ENCODE results near the gene PLXNA2.

The PLXNA2 gene

DNA sequence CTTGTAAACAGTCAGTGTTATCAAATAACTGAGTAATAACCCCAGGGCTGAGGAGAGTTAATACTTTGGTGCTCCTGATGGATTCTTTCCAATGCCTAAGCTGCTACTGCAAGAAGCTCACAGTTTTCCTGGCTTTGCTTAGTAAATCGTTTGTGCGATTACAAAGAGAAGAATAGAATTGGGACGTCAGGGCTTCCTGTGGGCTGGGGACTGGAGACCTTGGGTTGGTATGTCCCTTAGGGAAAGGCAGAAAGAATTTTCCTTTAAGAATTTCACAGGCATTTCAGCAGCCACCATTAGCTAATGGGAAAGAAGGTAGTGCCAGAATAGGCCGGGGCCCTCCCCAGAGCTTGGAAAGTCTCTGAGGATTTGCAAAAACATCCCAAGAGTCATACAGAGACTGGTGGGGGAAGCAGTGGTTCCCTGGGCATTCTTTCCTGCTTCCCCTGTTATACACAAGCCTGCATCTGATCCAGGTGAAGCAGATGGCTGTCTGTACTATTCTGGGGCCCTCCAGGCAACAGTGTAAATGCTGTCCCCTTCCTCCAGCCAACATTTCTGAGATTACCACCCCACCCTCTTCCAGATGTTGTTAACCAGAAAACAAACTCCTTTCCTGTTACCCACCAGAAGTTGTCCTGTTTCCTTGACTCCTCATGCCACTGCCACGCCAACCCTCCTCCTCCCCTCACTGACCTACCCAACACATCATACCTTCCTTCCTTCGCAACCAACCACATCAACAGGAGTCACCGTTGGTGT lies 40.2 kb downstream of the PLXNA2 start:
- DNase-seq, result no peak

DNA sequence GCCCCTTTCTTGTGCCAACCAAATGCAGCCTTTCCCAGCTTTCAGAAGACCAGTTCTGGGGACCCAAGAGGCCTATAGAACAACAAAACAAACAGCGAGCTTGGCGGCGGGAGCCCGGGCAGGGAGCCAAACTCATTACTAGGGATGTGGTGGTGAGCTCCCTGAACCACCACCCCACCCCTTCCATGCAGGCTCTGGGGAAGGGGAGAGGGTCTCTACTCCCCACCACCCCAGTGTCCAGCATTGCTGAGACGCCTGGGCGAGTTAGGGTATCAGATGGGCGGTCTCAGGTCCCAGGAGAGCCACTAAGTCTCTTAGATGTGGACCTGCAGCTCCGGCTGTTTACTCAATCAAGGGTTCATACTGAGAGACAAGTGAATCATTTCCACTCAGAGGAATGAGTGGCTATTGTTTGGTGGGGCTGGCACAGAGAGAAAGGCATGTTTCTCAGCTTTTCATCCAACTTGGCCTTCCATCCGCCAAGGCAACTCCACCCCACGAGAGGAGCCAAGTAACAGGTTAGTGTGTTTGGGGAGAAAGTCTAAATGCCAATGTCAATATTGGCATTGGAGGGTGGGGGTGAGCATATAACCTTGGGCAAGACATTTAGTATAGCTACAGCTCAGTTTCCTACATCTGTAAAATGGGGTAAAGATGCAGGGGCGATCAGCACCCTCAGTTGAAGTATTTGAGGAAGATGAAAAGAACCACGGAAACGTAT lies 40.9 kb downstream of the PLXNA2 start:
- DNase-seq, result peak; percentile 84

DNA sequence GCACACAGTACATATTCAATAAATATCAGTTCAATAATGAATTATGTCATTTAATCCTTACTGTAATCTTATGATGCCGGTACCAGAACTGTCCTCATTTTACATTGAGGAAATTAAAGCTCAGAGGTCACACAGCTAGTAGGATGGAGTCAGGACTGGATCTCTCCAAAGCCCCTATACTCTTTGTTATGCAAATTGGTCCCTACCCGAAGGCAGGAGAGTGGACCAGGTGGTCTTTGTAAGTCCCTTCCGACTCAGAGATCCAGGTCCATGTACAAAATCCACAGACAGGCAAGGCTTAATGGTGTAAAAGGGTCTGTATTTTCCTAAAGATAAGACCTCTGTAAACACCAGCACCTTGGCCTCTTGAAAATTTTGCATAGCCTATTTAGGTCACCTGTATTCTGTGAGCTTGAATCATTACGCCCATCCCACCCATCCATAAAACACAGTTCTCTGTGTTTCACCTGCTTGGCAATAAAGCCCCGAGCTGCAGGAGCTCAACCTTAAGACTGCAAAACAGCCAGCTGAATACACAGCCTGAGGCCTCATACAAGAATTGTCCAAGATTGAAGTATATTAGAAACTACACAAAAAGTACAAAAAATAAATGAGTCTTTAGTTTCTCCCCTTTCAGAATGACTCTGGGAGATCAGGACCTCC lies 41.7 kb downstream of the PLXNA2 start:
- no peak for DNase-seq

DNA sequence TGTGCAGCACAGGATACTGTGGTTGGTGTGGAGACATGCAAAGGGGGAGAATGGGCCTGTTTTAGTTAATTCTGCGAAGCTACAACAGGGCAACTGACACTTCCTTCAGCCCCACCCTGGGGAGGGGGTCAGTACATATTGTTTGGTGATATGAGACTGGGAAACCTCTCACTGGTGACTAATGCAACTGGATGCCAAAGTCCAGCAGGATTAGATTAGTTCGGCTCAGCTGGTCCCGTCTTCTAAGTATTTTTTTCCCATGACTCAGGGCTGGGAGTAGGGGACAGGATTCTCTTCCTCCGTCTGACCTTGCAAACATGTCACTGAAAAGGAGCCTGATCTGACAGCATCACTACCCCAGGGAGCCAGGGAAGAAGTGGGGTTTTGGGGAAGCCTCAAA lies 43.0 kb downstream of the PLXNA2 start:
- no peak for DNase-seq

DNA sequence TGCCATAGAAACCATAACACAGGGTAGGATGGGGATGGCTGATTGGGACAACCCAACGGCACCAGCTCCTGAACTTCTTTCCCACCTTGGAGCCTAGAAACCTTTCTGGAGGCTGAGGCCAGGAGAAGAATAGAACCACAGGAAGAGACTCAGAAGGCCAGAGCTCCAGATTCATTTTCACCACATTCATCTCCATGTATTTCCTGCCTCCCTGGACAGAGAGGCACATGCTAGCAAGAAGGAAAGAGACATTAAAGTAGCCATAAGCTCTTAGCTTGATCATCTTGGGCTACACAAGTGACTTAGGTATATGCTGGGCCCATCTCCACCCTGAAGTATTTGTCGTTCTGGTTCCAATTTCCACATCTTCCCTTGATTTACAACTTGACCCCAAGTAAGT lies 44.1 kb downstream of the PLXNA2 start:
- no peak for DNase-seq

DNA sequence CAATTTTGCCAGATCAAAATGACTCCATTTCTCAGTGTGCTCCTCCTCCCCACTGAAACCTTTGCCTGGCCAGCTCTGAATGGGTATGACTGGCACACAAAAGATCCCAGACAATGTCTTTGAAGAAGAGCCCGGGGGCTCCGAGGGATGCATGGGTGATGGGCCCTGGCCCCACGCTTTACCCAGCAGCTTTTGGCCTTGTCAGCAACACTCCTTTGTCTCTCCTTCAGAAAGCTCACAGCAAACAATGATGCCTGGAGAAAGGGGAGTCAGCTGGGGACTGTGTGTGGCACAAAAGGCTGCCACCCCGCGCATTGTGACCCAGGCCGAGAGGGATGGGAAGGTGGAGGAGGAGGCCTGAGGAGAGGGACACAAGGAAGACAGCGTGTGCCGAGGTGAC lies 45.9 kb downstream of the PLXNA2 start:
- no peak for DNase-seq

DNA sequence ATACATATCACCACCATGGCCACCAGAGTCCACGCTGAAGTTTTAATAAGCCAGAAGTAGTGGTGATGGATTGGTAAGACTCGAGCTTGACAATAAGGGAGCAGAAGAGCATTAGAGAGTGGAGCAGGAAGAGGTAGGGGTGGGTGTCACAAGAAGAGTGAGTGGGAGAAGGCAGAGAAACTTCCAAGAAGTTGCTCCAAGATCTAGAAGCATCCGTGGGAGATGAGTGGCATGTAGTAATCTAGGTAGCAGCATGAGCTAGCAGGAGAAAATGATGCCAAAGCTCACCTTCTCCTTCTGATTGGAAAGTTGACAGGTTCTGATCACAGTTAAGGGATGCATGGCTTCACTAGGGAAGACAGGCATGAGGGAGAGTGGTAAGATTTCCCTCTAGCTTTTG lies 49.2 kb downstream of the PLXNA2 start:
- no peak for DNase-seq

DNA sequence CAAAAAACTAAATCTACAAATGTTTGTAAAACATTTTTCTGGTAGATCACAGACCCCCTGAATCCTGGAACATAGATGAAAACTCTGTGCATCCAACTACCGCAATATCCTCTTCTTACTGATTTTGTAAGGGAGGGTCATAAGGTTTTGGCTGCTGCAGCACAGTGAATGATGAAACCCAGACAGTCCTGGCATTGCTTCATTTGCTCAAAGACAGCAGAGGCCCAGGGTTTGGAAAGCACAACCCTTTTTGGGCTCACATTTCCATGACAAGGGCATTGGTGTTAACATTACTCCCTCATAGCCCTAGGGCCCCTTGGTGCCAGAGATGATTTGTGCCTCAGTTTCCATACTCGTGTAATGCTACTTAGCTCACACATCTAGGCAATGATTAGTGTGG lies 51.2 kb downstream of the PLXNA2 start:
- DNase-seq, result no peak

DNA sequence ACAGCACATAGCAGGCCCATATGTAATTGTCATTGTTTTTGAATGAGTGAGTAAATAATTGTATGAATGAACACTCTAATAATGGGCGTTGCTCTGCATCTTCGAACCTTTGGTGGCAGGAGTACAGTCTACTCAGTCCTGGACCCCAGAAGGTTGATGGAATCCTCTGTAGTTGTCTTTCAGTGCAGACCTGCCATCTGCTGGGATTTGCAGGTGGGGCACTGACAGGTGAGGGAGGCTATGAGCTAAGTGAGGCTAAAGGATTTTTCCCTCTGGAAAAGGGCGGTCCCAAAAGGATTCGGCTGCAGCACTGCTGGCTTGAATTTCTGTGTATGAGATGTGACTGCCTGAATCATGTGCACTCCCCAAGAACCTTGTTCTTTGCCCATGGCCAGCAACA lies 53.4 kb downstream of the PLXNA2 start:
- DNase-seq, result no peak

DNA sequence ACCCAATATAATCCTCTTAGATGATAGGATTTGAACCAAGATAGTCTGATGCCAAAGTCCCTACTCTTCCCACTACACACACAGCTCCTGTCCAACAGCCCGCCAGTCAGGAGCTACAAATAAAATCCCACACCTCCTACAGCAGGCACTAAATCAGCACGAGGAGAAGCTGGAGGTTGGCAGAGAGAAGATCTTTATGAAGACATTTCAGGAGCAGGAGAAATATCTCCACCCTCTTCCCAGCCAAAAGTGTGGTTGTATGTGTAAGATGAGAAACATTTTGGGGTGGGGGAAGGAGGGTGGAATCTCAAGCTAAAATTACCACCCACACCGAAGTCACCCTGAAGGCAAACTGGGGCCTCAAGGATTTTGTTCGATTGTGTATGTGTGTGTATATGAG lies 54.5 kb downstream of the PLXNA2 start:
- no peak for DNase-seq

DNA sequence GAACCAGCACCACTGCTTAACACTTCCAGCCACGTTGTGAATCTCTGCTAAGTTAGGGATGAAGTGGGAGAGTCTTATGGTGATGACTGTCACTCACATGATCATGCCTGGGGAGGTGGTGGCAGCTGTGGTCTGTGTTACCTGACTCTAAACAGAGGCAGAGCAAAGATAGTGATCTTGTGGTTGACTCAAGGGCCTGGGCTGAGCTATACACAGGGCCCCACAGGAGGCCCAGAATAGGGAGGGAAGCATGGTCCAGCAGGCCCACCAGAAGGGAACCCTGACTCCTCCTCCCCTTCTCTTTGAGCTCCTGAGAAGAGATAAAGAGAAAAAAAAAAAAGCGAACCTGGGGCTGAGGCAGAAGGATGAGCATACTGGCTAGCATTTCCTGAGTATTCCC lies 55.0 kb downstream of the PLXNA2 start:
- no peak for DNase-seq

DNA sequence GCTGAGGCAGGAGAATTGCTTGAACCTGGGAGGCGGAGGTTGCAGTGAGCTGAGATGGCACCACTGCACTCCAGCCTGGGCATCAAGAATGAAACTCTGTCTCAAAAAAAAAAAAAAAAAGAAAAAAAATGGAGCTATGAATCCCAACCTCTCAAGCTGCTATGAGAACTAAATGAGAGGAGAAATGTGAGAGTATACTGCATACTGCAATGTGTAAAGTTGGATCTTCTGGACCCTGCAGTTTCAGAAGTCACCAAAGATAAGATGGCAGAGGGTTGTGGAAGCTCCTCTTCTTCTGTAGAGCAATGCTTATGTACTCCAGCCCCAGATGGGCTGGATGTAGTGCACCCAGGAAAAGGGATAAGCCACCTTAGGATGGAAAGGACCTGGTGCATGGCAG lies 55.6 kb downstream of the PLXNA2 start:
- no peak for DNase-seq

DNA sequence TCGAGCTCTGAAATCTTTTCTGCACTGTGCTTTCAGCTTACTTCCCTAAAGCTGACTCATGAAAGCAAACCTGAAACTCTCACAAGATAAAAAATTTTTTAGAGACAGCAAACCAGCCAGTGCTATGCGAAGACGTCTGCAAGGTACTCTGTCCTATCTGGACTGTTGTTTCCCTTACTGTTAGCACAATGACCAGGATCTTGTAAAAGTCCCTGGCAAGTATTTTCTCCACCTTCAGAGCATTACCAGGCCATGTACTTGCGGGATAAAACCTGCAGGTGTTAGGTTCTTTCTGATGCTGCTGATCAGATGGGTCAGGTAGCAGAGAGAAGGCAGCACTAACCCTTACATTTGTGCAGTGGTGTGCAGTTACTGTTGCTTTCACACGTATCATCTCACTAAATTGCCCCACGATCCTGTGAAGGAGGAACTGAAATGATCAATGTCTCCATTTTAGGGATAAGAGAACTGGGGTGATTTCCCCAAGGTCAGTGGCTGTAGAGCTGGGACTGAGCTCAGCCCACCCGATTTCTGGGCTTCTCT lies 56.6 kb downstream of the PLXNA2 start:
- no peak for DNase-seq

DNA sequence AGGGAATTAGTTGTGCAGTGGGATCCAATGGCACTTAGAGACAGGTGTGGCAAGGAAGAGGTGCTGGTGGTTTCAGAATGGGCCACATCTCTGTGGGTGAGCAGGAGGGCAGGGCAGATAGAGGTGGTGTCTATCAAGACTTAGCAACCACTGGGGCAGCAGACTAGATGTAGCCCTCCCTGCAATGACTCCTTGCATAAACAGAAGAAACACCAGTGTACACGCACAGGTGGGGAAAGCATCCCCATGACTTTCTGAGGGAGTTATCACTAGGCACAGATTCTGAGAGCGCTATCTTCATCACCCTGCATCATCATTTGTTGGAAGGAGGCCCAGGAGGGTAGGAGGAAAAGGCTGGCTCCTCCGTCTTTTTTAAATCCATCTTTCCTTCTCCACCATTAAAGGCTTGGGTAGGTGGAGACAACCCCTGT lies 58.4 kb downstream of the PLXNA2 start:
- DNase-seq, result no peak

DNA sequence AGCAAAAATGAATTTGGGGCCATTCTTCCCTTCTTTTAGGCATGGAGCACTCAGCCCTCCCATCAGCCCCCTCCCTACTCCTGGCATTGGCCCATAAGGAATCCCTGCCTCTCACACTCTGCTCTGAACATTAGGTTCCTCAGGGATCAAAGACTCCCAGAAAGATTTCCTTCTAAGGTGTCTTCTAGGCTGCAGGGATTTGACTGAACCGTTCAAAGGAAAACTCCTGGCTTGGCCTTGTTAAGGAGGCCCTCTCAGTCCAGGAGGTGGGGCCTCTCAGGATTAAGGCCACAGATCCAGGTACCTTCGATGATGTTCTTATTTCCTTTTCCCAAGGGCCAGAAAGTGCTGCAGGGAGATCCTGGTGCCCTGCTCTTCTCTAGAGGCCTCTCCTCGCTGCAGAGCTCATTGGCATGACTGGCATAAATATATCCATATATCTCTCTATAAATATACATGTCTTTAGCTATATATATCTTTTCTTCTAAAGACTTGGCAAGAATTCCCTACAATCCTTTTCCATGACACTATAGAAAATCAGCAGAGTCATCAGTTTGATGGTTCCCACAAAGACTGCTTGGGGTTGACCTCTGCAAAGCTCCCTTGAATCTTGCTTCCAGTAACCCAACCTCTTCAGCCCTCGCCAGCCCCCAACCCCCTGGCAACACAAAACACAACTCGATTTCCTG lies 59.1 kb downstream of the PLXNA2 start:
- no peak for DNase-seq

DNA sequence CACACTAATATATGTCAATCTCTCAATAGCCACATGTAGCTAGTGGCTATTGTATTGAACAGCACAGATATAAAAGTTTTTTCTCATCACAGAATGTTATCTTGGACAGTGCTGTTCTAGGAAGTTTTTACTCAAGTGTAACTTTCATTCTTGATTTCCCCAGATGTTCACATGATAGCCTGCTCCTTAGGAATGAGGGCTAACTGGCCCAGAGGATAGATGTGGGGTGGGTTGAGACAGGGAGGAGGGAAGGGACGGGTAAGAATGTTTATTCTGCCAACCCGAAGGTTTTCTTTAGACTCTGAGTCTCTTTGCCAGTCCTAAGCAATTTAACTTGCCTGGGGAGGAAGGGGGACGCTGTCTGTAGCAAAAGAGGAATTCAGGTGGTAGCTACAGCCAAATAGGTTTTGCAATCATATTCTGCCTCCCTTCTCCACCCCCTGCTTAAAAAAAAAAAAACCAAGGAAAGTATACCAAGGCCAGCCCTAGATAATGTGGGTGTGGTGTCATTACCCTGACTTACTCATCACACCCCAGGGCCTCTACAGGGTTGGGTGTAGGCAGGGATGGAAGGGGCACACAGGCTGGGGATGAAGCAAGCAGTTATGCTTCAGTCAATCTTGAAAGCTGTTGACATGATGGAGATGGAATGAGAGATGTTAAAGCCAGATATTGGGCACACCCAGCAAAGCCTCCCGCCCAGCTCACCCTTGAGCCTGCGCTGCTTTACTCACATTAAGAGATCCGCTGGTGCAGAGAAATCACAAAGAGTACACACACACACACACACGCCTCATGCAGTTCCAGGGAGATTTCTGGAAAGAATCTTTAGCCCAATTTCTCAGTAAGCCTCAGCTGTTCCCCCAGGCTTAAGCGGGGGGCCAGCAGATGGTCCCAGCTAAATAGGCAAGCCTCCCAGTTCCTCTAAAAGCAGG lies 59.9 kb downstream of the PLXNA2 start:
- peak; percentile 20 for DNase-seq

DNA sequence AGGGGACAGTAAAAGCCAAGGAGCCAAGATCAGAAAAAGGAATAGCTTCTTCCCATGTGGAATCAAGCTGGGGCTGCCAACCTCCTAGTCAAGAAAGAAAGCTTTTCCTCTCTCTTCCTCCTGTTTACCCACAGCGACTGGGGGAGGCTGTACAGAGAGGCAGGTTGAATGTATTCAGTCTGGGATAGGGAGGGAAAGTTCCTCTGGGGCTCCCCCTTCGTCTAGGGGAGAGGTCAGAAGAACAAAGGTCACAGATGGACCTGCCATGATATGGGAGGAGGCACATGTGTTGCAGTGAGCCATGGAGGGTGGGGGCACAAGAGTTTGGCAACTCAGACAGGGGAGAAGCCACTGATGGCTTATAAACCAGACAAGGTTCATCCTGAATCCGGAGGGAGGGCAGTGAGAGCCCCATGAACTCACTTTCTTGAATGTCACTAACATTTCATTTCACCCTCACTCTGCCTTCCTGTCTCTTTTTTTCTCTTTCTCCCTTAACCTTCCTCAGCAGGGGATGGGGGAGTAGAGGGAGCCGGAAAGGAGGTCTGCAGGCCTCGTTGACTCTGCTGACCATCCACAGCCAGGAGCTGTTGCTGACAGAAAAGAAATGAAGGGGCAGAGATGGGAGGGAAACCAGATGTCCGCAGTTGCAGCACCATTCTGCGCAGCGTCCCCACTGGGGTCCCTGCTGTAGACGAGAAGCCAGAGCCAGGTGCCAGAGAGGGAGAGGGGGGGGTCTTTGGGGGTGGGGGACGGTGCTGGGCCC lies 61.1 kb downstream of the PLXNA2 start:
- no peak for DNase-seq

DNA sequence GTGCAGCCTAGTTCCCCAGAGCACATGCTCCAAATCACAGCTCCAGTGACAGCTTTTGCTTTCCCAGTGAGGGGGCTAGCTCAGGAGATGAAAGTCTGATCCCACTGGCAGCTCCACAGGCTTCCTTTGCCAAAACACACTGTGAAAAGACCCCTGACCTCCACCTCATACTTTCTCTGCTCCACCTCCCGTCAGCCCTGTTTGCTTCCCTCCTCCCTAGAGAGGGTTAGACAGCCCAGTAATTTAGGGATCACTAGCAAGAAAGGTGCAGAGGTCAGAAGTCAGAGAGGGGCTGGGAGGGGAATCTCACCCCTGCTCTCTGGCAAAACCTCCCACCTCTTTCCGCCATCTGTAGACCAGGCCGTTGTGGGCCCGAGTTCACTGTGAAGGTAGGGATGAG lies 62.8 kb downstream of the PLXNA2 start:
- DNase-seq, result no peak

DNA sequence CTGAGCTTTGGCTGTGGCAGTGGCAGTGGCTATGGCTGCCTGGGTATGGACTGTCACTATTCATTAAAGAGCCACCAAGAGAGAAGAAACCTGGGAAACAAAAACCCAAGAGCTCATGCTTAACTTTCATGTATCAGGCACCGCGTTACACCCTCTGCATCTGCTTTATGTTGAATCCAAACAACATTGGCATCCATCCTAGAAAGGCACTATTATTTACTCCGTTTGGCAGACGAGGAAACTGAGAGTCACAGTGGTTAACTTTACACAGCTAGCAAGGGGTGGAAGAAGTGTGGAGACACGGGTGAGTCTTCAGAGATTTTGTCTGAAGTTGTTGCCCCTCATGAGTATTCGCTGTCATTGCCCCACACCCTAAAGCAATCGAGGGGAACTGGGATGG lies 63.8 kb downstream of the PLXNA2 start:
- DNase-seq, result peak; percentile 58

DNA sequence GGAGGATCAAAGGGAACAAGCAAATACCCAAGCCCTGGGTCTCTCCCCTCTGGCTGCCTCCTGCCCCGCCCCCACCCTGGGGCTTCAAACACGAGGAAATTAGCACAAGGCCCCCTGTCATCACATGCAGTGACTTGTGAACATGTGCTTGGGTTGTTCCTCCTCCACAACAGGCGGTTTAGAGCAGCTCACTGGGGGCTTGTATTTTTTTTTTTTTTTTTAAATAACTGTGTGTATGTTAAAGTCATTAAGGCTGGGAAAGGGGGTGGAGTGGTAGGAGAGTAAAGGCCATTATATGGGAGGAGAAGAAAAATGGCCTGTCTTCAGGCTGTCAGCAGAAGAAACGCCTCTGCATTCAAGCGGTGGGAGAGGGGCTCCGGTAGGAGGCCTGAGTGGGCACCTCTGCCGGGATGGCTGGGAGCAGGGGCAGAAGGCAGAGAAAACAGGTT lies 64.2 kb downstream of the PLXNA2 start:
- DNase-seq, result no peak

DNA sequence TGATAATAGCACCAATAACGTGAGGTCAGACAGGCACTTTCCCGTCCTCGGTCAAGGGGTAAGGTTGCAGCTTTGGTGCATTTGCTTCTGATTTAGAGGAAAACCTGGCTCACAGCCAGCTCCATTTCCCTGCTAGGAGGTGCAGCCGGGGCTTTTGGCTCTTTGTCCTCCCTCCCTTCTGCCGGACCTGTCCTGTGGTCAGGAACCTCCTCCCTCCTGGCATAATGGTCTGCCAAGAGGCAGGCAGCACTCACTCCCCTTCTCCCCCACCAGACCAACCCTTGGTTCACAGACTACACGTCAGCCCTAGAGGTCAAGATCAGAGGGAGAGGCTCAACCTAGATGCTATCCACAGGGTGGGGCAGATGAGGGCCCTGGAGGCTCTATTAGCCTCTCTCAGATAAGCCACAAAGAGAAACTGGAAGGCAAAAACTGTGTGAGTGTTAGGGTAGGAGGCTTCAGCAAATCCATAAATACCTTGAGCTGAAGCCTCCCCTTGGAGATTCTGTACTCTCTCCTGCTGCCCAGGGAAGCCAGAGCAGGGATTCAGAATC lies 64.8 kb downstream of the PLXNA2 start:
- no peak for DNase-seq

Data from NCI-H446 treated with DMSO at 0.1 percent for 48 hours (cell line).